GM12875 (cell line): ENCODE data around the gene ODF4.

Source experiments
- H3K4me3 ChIP-seq: one replicate; pipeline ENCODE4 v1.5.1; 2011; ENCODE audit warnings: low read depth, low read length, control low read depth
- CTCF ChIP-seq: IDR thresholded peaks from 2 replicates; pipeline ENCODE4 v1.5.1; 2011; ENCODE audit warnings: low read depth, mild to moderate bottlenecking, control low read depth, inconsistent platforms, low read length, moderate library complexity, borderline replicate concordance; ENCODE audit not compliant: insufficient read depth

Gene ODF4

GRCh38 chr17:8326511-8327302 lies 12.9 kb upstream of the ODF4 start:
- TF ChIP-seq CTCF, result no peak
- H3K4me3 ChIP-seq, result peak overlapping the region; percentile 11

DNA sequence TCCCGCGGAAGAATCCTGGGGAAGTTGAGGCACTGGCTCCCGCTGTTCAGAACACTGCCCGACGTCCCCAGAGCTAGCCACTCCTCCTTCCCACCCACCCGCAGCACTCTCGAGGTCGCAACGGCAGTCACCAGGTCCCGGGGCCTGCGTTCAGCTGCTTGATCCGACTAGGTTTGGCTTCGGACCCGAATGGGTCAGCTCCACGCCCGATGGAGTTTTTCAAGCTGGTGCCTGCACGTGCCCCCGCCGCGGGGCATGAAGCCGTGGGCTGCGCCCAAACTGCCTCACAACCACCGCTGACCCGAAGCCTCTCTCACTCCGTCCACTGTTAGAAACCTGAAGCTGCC lies 12.4 kb upstream of the ODF4 start:
- H3K4me3 ChIP-seq, result no peak overlapping the region

DNA sequence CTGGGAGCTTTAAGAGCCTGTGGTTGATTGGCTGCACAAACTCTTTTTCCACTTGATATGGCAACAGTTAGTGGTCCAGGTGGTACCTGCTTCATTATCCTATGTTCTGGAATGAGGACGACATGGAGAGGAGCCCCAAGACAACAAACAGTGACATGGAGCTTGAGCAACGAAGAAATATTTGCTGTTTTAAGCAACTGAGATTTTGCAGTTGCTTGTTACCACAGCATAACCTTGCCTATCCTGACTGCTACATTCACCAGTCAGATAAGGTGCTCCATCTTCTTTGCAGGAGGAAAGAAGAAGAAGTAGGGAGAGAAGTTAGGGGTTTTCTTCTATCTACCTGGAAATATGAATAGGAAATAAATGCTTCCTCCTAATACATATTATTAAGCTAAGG lies 7.5 kb upstream of the ODF4 start:
- TF ChIP-seq CTCF, result no peak
- H3K4me3 ChIP-seq, result no peak overlapping the region

More for the DNA sequence above, 12.4 kb upstream of the ODF4 start:
- no peak for TF ChIP-seq CTCF

DNA sequence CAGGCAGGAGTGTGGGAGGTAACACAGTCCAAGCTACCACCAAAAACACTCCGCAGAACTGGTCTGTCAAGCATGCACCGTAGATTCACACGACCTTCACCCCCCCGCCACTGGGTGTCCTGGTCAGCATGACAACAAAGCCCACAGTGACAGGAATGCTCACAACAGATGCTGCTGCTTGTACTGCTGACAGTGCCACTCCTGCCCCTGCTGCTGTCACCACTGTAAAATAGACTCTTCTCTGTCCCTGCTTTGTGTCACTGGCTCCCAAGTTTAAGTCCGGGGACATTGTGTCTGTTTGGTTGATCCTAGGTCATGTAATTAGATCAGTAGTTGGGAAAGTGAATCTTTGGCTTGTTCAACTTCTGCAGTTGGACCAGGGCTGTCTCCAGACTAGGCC lies 7.0 kb upstream of the ODF4 start:
- no peak overlapping the region for H3K4me3 ChIP-seq
- TF ChIP-seq CTCF, result no peak

DNA sequence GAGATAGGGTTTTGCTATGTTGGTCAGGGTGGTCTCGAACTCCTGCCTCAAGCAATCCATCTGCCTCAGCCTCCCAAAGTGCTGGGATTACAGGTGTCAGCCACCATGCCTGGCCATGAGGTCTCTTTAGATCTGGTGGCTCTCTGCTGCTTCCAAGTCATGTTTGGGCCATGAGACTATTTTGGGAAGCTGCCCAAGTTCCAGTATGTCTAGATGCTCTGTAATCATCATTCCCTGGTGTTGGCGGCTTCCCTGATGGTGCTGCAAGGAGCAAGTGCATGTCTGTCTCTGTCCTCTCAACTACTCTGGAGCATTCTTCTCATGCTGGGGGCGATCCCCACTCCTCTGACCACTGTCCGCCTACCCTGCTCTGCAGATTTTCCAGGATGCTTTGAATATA lies 6.4 kb upstream of the ODF4 start:
- no peak overlapping the region for H3K4me3 ChIP-seq
- no peak for TF ChIP-seq CTCF

DNA sequence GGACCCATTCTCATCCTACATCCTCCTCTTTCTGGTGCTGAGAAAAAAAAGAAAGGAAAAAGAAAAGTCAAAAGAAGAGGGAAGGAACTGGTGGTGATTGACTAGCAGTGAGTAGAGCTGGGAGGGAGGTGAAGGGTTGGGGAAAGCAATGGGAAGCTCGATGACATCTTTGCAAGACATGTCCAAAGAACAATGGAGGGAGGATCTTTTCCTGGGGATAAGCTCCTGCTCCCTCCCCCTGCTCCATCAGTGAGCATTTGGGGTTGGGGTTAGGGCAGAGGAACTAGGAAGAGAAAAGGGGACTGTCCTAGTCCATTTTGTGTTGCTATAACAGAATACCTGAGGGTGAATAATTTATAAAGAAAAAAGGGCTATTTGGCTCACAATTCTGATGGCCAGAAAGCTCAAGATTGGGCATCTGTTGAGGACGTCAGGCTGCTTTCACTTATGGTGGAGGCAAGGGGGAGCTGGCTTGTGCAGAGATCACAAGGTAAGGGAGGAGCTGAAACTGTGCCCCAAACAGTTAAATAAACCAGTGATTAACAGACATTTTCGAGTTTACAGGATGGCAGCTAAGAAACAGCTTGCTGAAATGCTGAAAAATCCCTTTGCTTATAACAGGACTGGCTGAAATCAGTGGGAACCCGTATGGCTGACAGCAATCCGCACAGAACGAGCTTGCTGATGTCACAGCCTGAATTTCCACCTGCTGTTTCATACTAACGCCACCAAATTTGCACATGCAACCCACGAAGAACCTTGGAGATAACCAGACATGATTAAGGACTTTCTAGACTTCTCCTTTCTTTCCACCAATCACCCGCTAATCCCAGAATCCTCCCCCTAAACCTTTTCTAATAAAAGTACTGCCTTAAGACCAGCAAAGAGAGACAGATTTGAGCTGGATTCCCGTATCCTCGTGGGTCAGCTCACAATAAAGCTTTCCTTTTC lies 1.6 kb upstream of the ODF4 start:
- TF ChIP-seq CTCF, result no peak
- H3K4me3 ChIP-seq, result no peak overlapping the region
